Esophagus squamous epithelium (tissue), 5 donors: Measurements from ENCODE around the gene ADAMTS2. TPM values are rescaled to one million over a fixed set of nuclear protein-coding genes. Genes with fewer than 3 reads are reported as not detected.

Experiments
- DNase-seq: peaks from one replicate; lab custom pipeline; 2025; lab: John Stamatoyannopoulos, UW
- H3K27ac ChIP-seq, 4 donors: fragments of 200-600 bp; sonication (generic); one replicate each; pipeline ENCODE4 v1.5.1; 2016 to 2019; ENCODE audit warnings: mild to moderate bottlenecking in 1 of 4
- H3K27me3 ChIP-seq, 4 donors: fragments of 200-600 bp; sonication (generic); 1 replicate in 3 of 4; 2 replicates in 1 of 4; pipeline versions ENCODE4 v1.5.1 to v1.6.0; 2017 to 2021; ENCODE audit warnings: antibody characterized with exemption in 1 of 4
- H3K36me3 ChIP-seq, 3 donors: fragments of 200-600 bp; sonication (generic); one replicate each; pipeline ENCODE4 v1.5.1; 2016 to 2019
- H3K4me1 ChIP-seq, 3 donors: fragments of 200-600 bp; sonication (generic); one replicate each; pipeline ENCODE4 v1.5.1; 2017 to 2019
- H3K4me3 ChIP-seq, 4 donors: fragments of 200-600 bp; sonication (generic); 1 replicate in 3 of 4; 2 replicates in 1 of 4; pipeline ENCODE4 v1.5.1; 2016 to 2019; ENCODE audit warnings: mild to moderate bottlenecking in 2 of 4, moderate library complexity in 1 of 4
- H3K9me3 ChIP-seq, 3 donors: fragments of 200-600 bp; sonication (generic); one replicate each; pipeline ENCODE4 v1.5.1; 2016 to 2019
- CTCF ChIP-seq, 6 experiments: fragments of 450-650 bp in 4 of 6; fragments of 200-600 bp in 2 of 6; sonication (generic) in 2 of 6; IDR thresholded peaks; one replicate each; pipeline ENCODE4 v1.5.1; 2016 to 2019; ENCODE audit warnings: antibody characterized with exemption in 6 of 6, mild to moderate bottlenecking in 4 of 6, moderate library complexity in 4 of 6
- POLR2A ChIP-seq, 4 donors: fragments of 450-650 bp; IDR thresholded peaks; one replicate each; pipeline ENCODE4 v1.6.1; 2017; ENCODE audit warnings: antibody characterized with exemption in 4 of 4, mild to moderate bottlenecking in 4 of 4, moderate library complexity in 3 of 4
- WGBS, 2 donors: methylation state at CpG; one replicate each; pipeline ENCODE4 v1.1.5; 2018; 5-methylcytosine and 5-hydroxymethylcytosine counted together
- intact Hi-C: fragments of 100-400 bp; cut with DNase I; formaldehyde crosslinking; loops from one replicate; pipeline ENCODE4 v1.15.0; 2022
- total RNA-seq, 4 donors: library from RNA; depleted of rRNA; stranded (reverse); fragments of >200 nt; gene quantifications; one replicate each; pipeline ENCODE4 v1.1.0, GENCODE V29; 2016
- donor health status: DM: yes; HTN: yes; CAD: no.

Gene ADAMTS2
- total RNA-seq, 4 donors from 2014 or later: 1.3 to 10.3 (median 5.2) TPM

GRCh38 chr5:179223528-179223927 lies 121.7 kb downstream of the ADAMTS2 start:
- H3K9me3 ChIP-seq: no peaks in the 10 kb centered on the region
- H3K4me1 ChIP-seq: peaks cover 0 to 5% (median 0%) of the 10 kb centered on the region in 3 donors
- intact Hi-C loops: no loop called here
- H3K4me3 ChIP-seq: no peak overlapping the region
- no peaks in the 10 kb centered on the region for H3K36me3 ChIP-seq
- WGBS, 2 donors: 72 to 73% methylated on average over 14 of the region's 14 CpGs
- H3K27ac ChIP-seq: no peak overlapping the region
- TF ChIP-seq CTCF (IDR thresholded peaks at IDR 0.05) (no peak), POLR2A (IDR thresholded peaks at IDR 0.05) (no peak)
- DNase-seq: no peak
- H3K27me3 ChIP-seq: peaks cover 0 to 3% (median 0%) of the 10 kb centered on the region in 4 donors

GRCh38 chr5:179222246-179223017 lies 122.8 kb downstream of the ADAMTS2 start:
- H3K36me3 ChIP-seq: no peaks in the 10 kb centered on the region
- H3K27me3 ChIP-seq: no peaks in the 10 kb centered on the region
- H3K4me3 ChIP-seq: no peak overlapping the region
- no peaks in the 10 kb centered on the region for H3K9me3 ChIP-seq
- peaks cover 0 to 12% (median 0%) of the 10 kb centered on the region in 3 donors for H3K4me1 ChIP-seq
- 96 to 100% methylated on average over 2 to 3 of the region's 9 CpGs for WGBS, 2 donors
- TF ChIP-seq CTCF (IDR thresholded peaks at IDR 0.05) (no peak), POLR2A (IDR thresholded peaks at IDR 0.05) (no peak)
- DNase-seq: no peak
- H3K27ac ChIP-seq: no peak overlapping the region
- intact Hi-C loops: no loop called here

GRCh38 chr5:179221877-179222220 lies 123.4 kb downstream of the ADAMTS2 start:
- Histone ChIP-seq H3K9me3 (no peaks in the 10 kb centered on the region), H3K36me3 (no peaks in the 10 kb centered on the region), H3K4me3 (no peak overlapping the region), H3K4me1 (peaks cover 0 to 12% (median 0%) of the 10 kb centered on the region in 3 donors), H3K27me3 (no peaks in the 10 kb centered on the region), H3K27ac (no peak overlapping the region)
- TF ChIP-seq POLR2A (IDR thresholded peaks at IDR 0.05) (no peak), CTCF (IDR thresholded peaks at IDR 0.05) (no peak)
- intact Hi-C loops: no loop called here
- WGBS, 2 donors: 79 to 88% methylated on average over 3 to 5 of the region's 6 CpGs
- no peak for DNase-seq

- H3K9me3 ChIP-seq: no peaks in the 10 kb centered on the region
- 87 to 100% methylated on average over 2 to 3 of the region's 14 CpGs for WGBS, 2 donors
- H3K36me3 ChIP-seq: no peaks in the 10 kb centered on the region
- intact Hi-C loops: no loop called here
- H3K4me1 ChIP-seq: peaks cover 0 to 12% (median 0%) of the 10 kb centered on the region in 3 donors
- no peak overlapping the region for H3K4me3 ChIP-seq
- no peak overlapping the region for H3K27ac ChIP-seq
- no peak for TF ChIP-seq POLR2A (IDR thresholded peaks at IDR 0.05)
- TF ChIP-seq CTCF (IDR thresholded peaks at IDR 0.05): no peak
- DNase-seq: no peak
- H3K27me3 ChIP-seq: no peaks in the 10 kb centered on the region
Measured at GRCh38 chr5:179221196-179221876, 123.9 kb downstream of the ADAMTS2 start.

- no peak overlapping the region for H3K4me3 ChIP-seq
- intact Hi-C loops: no loop called here
- 67 to 80% methylated on average over 1 to 2 of the region's 8 CpGs for WGBS, 2 donors
- TF ChIP-seq POLR2A (IDR thresholded peaks at IDR 0.05): no peak
- TF ChIP-seq CTCF (IDR thresholded peaks at IDR 0.05): no peak
- no peak for DNase-seq
- H3K27me3 ChIP-seq: no peaks in the 10 kb centered on the region
- no peak overlapping the region for H3K27ac ChIP-seq
- no peaks in the 10 kb centered on the region for H3K9me3 ChIP-seq
- H3K36me3 ChIP-seq: no peaks in the 10 kb centered on the region
- H3K4me1 ChIP-seq: peaks cover 0 to 12% (median 0%) of the 10 kb centered on the region in 3 donors
Measured at GRCh38 chr5:179220716-179221115, 124.5 kb downstream of the ADAMTS2 start.
